Stimulated activated CD4-positive, alpha-beta T cell treated with anti-CD3 and anti-CD28 coated beads, Interleukin-2, amount 100 ng/mL, for 48 hours (primary cell): ENCODE measurements around the gene CLDN14.

ENCODE experiments used
- DNase-seq, 2 donors: peaks; one replicate each; pipeline ENCODE4 v3.0.0-alpha.2; 2020

The CLDN14 gene

GRCh38 chr21:36429947-36430546 lies 49.9 kb downstream of the CLDN14 start:
- peak; percentile 62 to 69 for DNase-seq

DNA sequence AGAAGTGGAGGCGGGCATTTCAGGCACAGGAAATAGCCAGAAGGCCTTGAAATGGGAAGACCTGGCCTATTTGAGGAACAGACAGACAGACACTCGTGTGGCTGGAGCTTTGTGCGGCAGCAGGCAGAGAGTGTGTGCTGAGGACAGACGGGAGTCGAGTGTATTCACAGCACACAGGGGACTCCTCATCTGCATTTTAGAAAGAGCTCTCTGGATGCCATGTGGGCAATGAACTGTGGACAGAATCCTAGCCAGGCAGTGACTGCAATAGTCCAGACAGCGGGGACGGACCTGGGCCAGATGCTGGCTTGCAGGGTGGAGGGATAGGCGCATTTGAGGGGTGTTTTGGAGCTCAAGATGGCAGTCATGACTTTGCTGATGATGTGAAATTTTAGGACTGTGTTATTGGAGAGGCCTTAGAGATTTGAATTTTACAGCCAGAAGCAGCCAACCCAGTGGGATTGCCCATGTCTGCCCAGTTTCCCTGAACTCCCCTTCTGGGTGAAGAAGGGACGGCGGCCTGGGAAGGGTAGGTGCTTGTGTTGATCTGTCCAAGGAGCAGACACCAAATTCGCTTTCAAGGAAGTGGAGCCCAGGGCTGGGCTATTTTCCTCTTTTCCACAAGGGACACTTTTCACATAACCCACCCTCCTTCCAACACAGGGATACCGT lies 51.0 kb downstream of the CLDN14 start:
- no peak for DNase-seq

- no peak for DNase-seq
Observed at GRCh38 chr21:36427502-36427901, 52.4 kb downstream of the CLDN14 start.

DNA sequence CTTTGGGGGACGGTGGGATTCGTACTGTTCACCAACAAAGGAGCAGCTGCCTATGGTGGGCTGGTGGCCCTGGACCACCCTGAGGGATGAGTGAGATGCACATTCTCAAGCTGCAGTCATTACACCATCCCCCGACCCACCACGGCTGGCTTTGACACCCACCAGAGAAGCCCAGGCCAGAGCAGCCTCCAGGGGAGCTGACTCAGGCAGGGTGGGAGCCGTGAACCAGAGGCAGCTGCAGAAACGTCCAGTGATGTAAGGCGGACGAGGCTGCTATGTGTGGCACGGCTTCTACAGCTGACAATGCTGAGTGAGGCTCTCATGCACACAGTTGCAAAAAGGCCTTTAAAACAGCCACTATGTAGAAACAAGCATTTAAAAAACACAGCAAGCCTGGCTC lies 54.6 kb downstream of the CLDN14 start:
- DNase-seq, result no peak

DNA sequence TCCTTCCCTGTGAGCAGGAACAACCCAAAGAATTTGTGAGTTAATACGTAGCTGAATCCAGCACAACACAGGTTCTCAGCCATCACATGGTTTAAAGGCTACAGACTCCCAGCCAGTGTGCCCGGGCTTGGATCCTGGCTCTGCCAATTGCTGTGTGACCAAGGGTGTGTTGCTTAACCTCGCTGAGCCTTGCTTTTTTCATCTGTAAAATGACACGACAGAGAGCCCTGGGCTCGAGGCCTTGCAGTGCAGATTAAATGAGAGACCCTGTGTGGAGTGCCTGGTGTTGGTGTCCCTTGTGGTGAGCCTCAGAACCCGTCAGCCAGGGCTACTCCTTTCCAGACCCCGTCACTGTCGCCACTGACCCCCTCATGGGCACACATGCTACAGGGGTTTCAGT lies 55.3 kb downstream of the CLDN14 start:
- no peak for DNase-seq

DNA sequence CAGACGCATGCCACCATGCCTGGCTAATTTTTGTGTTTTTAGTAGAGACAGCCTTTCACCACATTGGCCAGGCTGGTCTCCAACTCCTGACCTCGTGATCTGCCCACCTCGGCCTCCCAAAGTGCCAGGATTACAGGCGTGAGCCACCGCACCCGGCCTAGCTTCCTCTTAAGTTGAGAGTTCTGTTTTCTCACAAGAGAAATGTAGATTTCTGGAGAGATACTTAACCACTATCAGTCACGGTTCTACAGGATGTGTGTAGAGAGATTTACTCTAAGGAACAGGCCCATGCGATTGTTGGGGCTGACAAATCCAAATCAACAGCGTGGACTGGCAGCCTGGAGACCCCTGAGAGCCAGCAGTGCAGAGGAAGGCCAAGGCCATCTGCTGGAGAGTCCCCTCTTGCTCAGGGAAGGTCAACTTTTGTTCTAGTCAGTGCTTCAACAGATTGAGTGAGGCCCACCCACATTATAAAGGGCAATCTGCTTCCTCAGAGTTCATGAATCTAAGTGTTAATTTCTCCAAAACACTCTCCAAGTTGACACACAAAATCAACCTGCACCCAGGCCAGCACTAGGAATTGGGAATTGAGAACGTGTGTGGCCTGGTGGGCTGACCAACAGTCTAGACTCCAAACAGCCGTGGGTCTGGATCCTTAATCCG lies 56.0 kb downstream of the CLDN14 start:
- DNase-seq, result no peak

GRCh38 chr21:36422279-36423098 lies 57.4 kb downstream of the CLDN14 start:
- peak; percentile 39 to 44 for DNase-seq

DNA sequence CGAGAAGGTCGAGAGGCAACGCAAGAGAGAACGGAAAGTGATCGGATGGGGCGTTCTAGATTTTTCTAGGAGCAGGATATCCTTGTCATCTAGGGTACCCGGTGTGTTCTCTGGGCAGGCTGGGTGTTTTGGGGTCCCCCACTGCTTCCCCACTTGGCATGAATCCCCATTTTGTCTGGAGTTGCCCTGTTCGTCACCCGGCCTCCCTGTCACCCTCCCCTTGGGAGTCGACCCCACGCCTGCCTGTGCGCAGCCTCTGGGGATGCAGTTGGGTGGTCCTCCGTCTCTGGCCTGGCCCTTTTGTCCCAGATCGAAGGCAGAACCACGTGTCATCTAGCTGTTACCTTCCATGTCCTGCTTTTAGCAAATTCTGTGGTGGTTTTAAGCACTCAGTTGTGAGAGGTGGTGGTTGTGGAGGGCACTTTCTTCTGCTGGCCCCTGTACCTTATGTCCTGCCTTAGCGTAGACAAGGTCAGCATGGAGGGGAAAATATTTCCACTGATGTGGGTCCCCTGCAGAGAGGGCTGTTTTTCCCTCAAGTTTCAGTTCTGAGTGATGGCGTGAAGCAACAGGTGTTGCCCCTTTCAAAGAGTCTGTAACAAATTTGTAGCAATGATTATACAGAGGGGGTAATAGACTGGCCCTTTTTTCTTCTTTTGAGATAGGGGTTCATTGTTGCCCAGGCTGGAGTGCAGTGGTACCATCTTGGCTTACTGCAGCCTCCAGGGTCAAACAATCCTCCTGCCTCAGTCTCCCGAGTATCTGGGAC lies 59.2 kb downstream of the CLDN14 start:
- DNase-seq, result no peak

DNA sequence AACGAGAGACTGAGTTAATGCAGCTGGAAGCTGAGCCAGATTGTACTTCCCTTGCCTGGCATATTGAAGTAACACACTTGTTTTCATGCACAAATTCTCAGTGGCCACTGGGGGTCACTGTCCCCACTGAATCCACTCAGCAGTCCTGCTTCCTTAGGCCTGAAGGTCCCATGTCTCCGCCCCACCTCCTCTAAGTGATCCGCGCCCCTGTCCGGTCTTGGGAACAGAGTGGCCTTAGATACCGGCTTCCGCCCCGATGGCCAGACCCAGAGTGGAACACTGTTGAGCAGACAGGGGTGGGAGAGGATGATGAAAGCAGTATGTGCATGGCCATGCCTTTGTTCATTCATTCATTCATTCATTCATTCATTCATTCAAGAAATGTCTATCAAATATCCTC lies 59.9 kb downstream of the CLDN14 start:
- DNase-seq, result peak; percentile 27 to 37

- DNase-seq, result no peak
Observed at GRCh38 chr21:36419241-36419640, 60.7 kb downstream of the CLDN14 start.

GRCh38 chr21:36415375-36415774 lies 64.5 kb downstream of the CLDN14 start:
- DNase-seq, result no peak

GRCh38 chr21:36412916-36413315 lies 67.0 kb downstream of the CLDN14 start:
- no peak for DNase-seq

GRCh38 chr21:36411301-36411700 lies 68.6 kb downstream of the CLDN14 start:
- no peak for DNase-seq
